NCI-H2171 (cell line): ENCODE measurements around the gene OR4Q2.
"Not testable (repeated sequence)": the region's sequence is repeated elsewhere in the genome, so short reads cannot be mapped to it uniquely, and the experiment has no call there.

Experiments used
- DNase-seq: peaks from one replicate; lab custom pipeline; 2025; lab: John Stamatoyannopoulos, UW

Gene OR4Q2

DNA sequence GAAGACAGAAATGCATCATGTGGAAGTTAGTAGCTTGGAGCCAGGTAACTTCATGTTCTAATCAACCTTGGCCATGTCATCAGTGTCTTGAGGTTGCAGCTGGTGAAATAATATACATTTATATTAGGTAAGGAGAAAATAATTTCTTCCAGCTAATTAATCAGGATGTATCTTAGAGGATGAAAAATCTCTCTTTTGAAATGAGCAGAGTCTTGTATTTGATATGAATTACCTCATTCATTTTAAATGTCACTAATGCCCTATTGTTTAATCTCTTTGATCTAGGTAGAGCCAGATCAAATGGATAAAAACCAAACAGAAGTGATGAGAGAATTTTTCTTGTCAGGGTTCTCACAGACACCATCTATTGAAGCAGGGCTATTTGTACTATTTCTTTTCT, at the start of gene OR4Q2:
OR4Q2 (plus strand) TSS at position 301 of the 400 bp plus-strand sequence.
- no peak for DNase-seq

DNA sequence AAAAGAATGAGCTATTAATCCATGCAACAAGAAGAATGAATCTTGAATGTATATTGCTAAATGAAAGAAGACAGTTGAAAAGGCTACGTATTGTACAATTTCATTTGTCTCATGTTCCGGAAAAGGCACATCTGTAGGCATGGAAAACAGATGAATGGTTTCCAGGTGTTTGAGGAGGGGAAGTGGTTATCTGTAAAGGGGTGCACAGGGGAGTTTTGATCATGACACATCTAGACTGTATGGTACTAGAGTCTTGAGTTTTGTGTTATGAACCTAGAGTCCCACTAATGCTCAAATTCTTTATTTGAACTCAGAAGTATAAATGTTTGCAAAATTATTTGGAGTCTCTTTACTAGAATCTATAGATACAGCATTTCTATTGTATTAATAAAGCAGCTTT, 32.2 kb upstream of the OR4Q2 start:
- DNase-seq, result not testable (repeated sequence)

DNA sequence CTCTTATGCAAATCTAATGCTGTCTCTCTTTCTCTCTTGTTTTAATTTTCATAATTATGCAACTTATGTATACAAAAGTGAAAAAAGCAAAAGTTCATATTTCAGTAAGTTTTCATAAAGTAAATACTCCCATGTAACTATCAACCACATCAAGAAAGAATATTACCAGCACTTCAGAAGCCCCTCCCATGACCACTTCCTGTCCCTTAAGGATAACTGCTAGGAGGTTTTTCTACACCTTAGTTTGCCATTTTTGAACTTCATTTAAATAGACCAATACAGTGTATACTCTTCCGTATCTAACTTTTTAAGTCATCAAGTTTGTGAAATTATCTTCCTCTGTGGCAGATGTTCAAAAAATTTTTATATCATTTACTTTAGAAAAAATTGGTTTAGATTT, 27.1 kb upstream of the OR4Q2 start:
- no peak for DNase-seq

DNA sequence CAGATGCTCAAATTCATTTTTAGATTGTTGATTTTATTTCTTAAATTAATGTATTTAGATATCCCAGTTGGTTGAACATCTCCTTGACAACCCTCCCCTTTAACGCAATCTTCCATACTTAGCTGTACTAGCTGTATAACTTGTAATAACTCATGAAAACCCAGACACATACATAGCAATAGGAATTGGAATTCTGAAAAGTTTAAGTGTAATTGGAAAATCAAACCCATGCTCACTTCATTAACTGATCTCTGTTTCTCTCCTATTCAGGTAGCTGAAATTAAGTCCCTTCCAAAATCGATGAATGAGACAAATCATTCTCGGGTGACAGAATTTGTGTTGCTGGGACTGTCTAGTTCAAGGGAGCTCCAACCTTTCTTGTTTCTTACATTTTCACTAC, 26.7 kb upstream of the OR4Q2 start, which contains the start of gene OR4K15:
OR4K15 (plus strand) TSS at position 301 of the 400 bp plus-strand sequence; CDS start at position 301, 0 bp downstream.
- DNase-seq, result no peak

DNA sequence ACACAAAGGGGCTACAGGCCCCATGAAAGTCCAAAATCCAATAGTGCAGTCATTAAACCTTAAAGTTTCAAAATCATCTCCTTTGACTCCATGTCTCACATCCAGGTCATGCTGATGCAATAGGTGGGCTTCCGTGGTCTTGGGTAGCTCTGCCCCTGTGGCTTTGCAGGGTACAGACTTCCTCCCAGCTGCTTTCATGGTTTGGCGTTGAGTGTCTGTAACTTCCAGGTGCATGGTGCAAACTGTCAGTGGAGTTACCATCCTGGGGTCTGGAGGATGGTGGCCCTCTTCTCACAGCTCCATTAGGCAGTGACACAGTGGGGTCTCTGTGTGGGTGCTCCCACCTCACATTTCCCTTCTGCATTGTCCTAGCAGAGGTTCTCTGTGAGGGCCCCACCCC, 8.5 kb upstream of the OR4Q2 start:
- DNase-seq, result no peak

DNA sequence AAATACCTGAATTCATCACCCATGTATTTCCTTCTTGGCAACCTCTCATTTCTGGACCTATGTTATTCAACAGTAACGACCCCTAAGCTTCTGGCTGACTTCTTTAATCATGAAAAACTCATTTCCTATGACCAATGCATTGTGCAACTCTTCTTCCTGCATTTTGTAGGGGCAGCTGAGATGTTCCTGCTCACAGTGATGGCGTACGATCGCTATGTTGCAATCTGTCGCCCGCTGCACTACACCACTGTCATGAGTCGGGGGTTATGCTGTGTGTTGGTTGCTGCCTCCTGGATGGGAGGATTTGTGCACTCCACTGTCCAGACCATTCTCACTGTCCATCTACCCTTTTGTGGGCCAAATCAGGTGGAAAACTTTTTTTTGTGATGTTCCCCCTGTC, 356 bp downstream of the OR4Q2 start:
- no peak for DNase-seq

DNA sequence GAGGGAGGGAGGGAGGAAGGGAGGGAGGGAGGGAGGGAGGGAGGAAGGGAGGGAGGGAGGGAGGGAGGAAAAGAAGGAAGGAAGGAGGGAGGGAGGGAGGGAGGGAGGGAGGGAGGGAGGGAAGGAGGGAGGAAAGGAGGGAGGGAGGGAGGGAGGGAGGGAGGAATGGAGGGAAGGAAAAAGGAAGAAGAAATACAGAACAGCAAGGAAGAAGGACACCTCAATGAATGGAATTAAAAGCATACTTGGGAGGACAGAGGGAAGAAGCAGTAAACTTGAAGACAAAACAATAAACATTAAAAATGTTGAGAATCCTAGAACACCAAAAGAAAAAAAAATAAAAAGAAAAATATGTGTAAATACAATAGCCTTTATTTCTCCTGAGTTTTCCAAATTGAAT, 6.2 kb downstream of the OR4Q2 start:
- no peak for DNase-seq

DNA sequence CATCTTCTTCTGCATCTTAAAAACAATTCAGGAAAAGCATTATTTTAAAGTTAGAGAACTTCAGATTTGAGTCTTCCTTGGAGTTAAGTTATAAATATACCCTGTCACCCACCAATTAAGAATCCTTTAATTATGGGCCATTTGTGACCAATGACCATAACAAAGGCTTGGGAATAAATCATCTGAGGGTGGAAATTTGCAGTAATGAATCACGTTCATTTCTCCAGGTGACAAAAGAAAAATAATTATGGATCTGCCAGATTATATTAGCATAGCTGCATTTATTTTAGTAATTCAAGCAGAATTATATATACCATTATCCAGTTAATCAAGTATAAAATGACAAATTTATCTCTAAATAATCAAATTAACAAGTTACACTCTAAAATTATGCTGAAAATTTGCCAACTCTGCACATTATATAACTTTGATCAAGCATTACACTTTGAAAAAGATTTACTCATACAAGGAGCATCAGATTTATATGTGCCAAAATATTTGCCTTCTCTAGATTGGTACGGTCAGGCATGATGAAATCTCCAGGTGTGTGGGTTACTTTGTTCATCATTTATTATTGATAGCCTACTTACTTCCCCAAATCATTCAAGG, 17.4 kb downstream of the OR4Q2 start, which contains the start of gene OR4K14:
OR4K14 (minus strand) TSS at position 51 of the 609 bp plus-strand sequence. CDS start 4,114 bp downstream, outside the sequence.
- no peak for DNase-seq

DNA sequence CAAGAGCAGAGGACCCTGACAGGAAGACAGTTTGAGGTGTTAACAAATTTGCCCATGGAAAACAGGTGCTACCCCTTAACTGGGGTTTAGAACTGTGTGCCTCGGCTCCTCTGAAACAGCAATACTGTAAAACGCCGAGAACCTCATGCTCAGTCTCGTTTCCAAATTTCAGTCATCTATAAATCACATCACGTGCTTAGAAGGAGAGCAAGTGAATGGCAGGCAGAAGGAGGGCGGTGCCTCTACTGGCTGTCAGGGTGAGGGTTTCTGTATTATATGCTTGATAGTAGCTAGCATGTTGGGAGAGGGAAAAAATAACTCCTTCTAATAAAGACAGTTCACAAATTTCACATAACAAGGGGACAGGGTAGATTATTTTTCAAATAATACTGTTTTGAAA, 29.1 kb downstream of the OR4Q2 start:
- no peak for DNase-seq

DNA sequence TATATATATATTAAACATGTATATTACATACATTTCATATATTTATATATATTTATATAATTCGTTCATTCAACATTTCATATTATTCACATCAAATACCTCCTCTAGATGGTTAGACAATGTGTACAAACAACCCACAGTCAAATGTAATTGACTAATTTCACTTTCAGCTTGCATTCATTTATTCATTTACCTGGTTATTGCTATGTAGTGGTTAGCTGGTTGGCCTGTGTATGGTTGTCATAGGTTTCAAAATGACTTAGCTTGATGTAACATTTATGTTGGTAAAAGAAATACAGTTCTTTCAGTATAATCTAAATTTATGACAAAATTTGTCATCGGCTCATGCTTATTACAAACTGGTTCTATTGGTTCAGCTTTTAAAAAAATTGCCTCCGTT, 33.5 kb downstream of the OR4Q2 start:
- no peak for DNase-seq

DNA sequence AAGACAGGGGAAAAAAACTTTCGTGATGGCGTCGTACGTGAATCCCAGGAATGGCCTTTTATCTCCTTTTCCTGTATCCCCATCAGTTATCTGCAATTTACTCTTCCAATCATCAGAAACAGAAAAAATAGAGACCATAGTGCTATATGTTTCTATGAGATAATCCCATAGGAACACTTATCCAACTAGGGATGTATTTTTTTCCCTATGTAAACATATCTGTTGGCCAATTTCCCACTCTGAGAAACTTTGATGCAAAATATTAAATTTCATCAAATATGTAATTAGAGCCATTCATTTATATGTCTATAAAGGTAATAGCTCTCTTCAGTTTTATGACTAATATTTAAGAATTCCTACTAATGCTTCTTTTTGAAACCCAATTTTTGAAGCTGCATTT, 34.0 kb downstream of the OR4Q2 start, which contains the start of gene OR4K13:
OR4K13 (minus strand) TSS at position 101 of the 400 bp plus-strand sequence. CDS start 1,280 bp downstream, outside the sequence.
- no peak for DNase-seq

DNA sequence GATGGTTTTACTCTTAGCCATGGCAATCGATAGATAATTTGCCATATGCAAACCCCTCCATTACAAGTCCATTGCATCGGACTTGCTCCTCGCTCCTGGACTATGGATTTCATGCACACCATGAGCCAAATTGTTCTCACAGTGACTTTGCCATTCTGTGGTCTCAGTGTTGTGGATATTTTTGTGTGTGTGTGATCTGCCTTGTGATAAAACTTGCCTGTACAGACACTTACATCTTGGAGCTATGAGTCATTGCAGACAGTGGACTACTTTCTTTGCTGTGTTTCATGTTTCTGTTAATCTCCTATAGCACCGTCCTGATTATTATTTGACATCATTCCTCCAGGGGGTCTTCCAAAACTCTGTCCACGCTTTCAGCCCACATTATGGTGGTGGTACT, 42.3 kb downstream of the OR4Q2 start:
- no peak for DNase-seq

DNA sequence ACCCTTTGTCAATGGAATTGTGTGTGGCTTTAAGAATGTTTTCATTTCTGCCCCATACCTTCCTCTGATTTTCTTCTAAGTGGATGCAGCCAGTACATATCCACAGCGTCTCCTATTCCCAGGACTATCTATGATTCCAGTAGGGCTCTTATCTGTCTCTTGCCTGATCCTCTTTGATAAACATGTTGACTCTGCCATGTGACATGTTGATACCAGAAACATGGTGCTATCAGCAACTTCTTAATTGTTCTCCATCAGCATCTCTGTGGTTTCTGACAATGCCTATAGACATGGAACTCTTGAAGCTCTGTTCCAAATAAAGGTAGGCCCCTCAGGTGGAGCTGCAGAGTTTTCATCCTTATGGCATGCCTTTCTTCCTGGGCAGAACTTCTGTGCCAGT, 46.2 kb downstream of the OR4Q2 start:
- no peak for DNase-seq
